Caco-2 (cell line): ENCODE results near the gene ZNF622. TPM values are rescaled to one million over a fixed set of nuclear protein-coding genes. Genes with fewer than 3 reads are reported as not detected.
"Not testable (repeated sequence)": the region's sequence is repeated elsewhere in the genome, so short reads cannot be mapped to it uniquely, and the experiment has no call there.

Experiments used
- BruUV-seq: library from RNA; stranded (reverse); fragments of 400-500 nt; replicated peaks from 2 replicates; lab custom pipeline; 2021; lab: Mats Ljungman, UMichigan
- CTCF ChIA-PET: fragments of 300-600 bp; sonication (Branson Sonifier 250); formaldehyde crosslinking; loops from one replicate; lab custom pipeline; 2022; ENCODE audit warnings: antibody characterized with exemption; lab: Charles Lee
- POLR2A ChIA-PET: fragments of 300-600 bp; sonication (Branson Sonifier 250); formaldehyde crosslinking; loops from one replicate; lab custom pipeline; 2022; ENCODE audit warnings: antibody characterized with exemption; lab: Charles Lee
- DNase-seq, 2 experiments: peaks; one replicate each; pipeline versions ENCODE4 v3.0.0 to v3.0.0-alpha.2; 2020 to 2022
- H3K27me3 ChIP-seq: replicated peaks from 2 replicates; pipeline ENCODE4 v1.6.0; 2011; ENCODE audit warnings: low read length; ENCODE audit not compliant: control insufficient read depth, insufficient read depth
- H3K36me3 ChIP-seq: 2 replicates; pipeline ENCODE4 v1.5.1; 2011; ENCODE audit warnings: low read length; ENCODE audit not compliant: control insufficient read depth, insufficient read depth
- H3K4me1 ChIP-seq: fragments of 250-450 bp; sonication (Bioruptor Pico); 2 replicates; pipeline ENCODE4 v1.5.1; 2020; ENCODE audit warnings: mild to moderate bottlenecking
- H3K4me3 ChIP-seq: 2 replicates; pipeline ENCODE4 v1.5.1; 2011; ENCODE audit warnings: low read depth, mild to moderate bottlenecking, control low read depth, low read length
- H3K9me3 ChIP-seq: fragments of 250-450 bp; sonication (Bioruptor Pico); 2 replicates; pipeline ENCODE4 v1.5.1; 2020; ENCODE audit warnings: mild to moderate bottlenecking, moderate library complexity
- H3K27ac Mint-ChIP-seq: one replicate; pipeline ENCODE4 v1.8.0; 2022; ENCODE audit warnings: mixed read lengths; ENCODE audit not compliant: unreplicated experiment
- H3K27me3 Mint-ChIP-seq: one replicate; pipeline ENCODE4 v1.8.0; 2022; ENCODE audit warnings: mixed read lengths; ENCODE audit not compliant: insufficient read depth, unreplicated experiment
- H3K36me3 Mint-ChIP-seq: one replicate; pipeline ENCODE4 v1.8.0; 2022; ENCODE audit warnings: mild to moderate bottlenecking, mixed read lengths; ENCODE audit not compliant: insufficient read depth, unreplicated experiment
- H3K4me1 Mint-ChIP-seq: one replicate; pipeline ENCODE4 v1.8.0; 2022; ENCODE audit warnings: low read depth, mixed read lengths; ENCODE audit not compliant: unreplicated experiment
- H3K4me3 Mint-ChIP-seq: one replicate; pipeline ENCODE4 v1.8.0; 2022; ENCODE audit warnings: mild to moderate bottlenecking, moderate library complexity, mixed read lengths; ENCODE audit not compliant: unreplicated experiment
- H3K9me3 Mint-ChIP-seq: one replicate; pipeline ENCODE4 v1.8.0; 2022; ENCODE audit warnings: mixed read lengths; ENCODE audit not compliant: unreplicated experiment
- CTCF ChIP-seq, 2 experiments: fragments of 200-600 bp in 1 of 2; IDR thresholded peaks; 1 replicate in 1 of 2; 2 replicates in 1 of 2; pipeline versions ENCODE4 v1.5.1 to v1.8.0; 2011 to 2022; ENCODE audit warnings: antibody characterized with exemption in 1 of 2, control low read depth in 1 of 2, inconsistent platforms in 1 of 2, low read depth in 1 of 2, low read length in 1 of 2, mild to moderate bottlenecking in 1 of 2, moderate library complexity in 1 of 2; ENCODE audit not compliant: insufficient read depth in 1 of 2, severe bottlenecking in 1 of 2, unreplicated experiment in 1 of 2
- intact Hi-C: fragments of 100-400 bp; cut with micrococcal nuclease; formaldehyde crosslinking; loops from one replicate; pipeline ENCODE4 v1.10.0; 2022; ENCODE audit not compliant: unreplicated experiment
- total RNA-seq: library from RNA; stranded (reverse); gene quantifications from 2 replicates; pipeline ENCODE4 v1.2.3, GENCODE V29; 2022

ZNF622 gene
- total RNA-seq, 1 experiment from 2014 or later, result 46.0 TPM

DNA sequence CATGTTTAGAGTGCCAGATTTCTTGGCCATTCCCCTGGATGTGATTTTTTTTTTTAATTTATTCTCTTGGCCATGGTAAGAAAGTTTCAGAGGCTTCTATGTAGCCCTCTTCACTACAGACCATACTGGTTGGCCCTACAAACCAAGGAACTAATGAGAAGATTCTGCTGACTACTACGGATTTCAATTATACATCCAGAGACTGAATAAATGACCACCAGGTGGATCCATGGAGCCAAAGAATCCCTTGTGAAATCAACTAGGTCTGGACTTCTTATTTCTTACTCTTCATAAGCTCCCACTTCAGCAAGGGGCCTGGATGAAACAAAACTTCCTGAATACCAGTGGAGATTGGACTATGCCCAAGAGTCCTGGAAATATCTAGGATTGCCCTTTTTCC lies 27.6 kb downstream of the ZNF622 start:
- Mint-ChIP-seq H3K4me1 (no peaks in the 10 kb centered on the region), H3K27me3 (no peaks in the 10 kb centered on the region), H3K36me3 (no peaks in the 10 kb centered on the region), H3K4me3 (no peak overlapping the region), H3K9me3 (no peaks in the 10 kb centered on the region), H3K27ac (no peak overlapping the region)
- BruUV-seq, result no TSS peak
- ChIA-PET POLR2A (no interaction called here), CTCF (interaction anchor here (1.0 to 1.8 kb wide), 2 partner anchors 18 to 21 kb away, joined by 4 to 10 read pairs; no protein-coding TSS in a partner anchor)
- H3K27me3 ChIP-seq, result no peaks in the 10 kb centered on the region
- TF ChIP-seq CTCF (IDR thresholded peaks at IDR 0.05; ENCODE audit: insufficient read depth in 1 of 2, low read depth in 1 of 2, low read length in 1 of 2, severe bottlenecking in 1 of 2, unreplicated experiment in 1 of 2), result peak in 1 of 2 experiments; percentile 43
- no peaks in the 10 kb centered on the region for H3K4me1 ChIP-seq
- intact Hi-C loops, result no loop called here
- H3K36me3 ChIP-seq, result no peaks in the 10 kb centered on the region
- no peak for DNase-seq
- H3K4me3 ChIP-seq, result no peak overlapping the region
- no peaks in the 10 kb centered on the region for H3K9me3 ChIP-seq

- H3K4me1 Mint-ChIP-seq, H3K36me3 Mint-ChIP-seq, H3K4me3 Mint-ChIP-seq, H3K4me3 ChIP-seq, intact Hi-C loops, POLR2A ChIA-PET, DNase-seq, H3K9me3 ChIP-seq, H3K4me1 ChIP-seq, BruUV-seq, H3K27me3 ChIP-seq, H3K9me3 Mint-ChIP-seq, H3K36me3 ChIP-seq, CTCF ChIA-PET, H3K27me3 Mint-ChIP-seq, H3K27ac Mint-ChIP-seq: not testable (repeated sequence)
These were observed 29.4 kb downstream of the ZNF622 start for GRCh38 chr5:16436065-16436682.

GRCh38 chr5:16431490-16431889 lies 34.1 kb downstream of the ZNF622 start:
- Mint-ChIP-seq H3K36me3 (no peaks in the 10 kb centered on the region), H3K4me3 (no peak overlapping the region), H3K27ac (no peak overlapping the region), H3K27me3 (peaks cover 9% of the 10 kb centered on the region), H3K9me3 (no peaks in the 10 kb centered on the region), H3K4me1 (no peaks in the 10 kb centered on the region)
- Histone ChIP-seq H3K27me3 (no peaks in the 10 kb centered on the region), H3K4me1 (no peaks in the 10 kb centered on the region), H3K9me3 (no peaks in the 10 kb centered on the region), H3K4me3 (no peak overlapping the region), H3K36me3 (no peaks in the 10 kb centered on the region)
- TF ChIP-seq CTCF (IDR thresholded peaks at IDR 0.05; ENCODE audit: insufficient read depth in 1 of 2, low read depth in 1 of 2, low read length in 1 of 2, severe bottlenecking in 1 of 2, unreplicated experiment in 1 of 2), result no peak
- no peak for DNase-seq
- BruUV-seq, result no TSS peak
- intact Hi-C loops, result no loop called here
- ChIA-PET POLR2A (no interaction called here), CTCF (no interaction called here)
